ENCODE data around the gene SUPT6H.

GRCh38 chr17:28741358-28742349 is 79.6 kb downstream of the SUPT6H start:
- TF ChIP-seq CTCF (IDR thresholded peaks at IDR 0.05; ENCODE audit: poor library complexity, severe bottlenecking): no peak
- no peak for TF ChIP-seq POLR2AphosphoS5 (IDR thresholded peaks at IDR 0.05)
